H1 (cell line): Measurements from ENCODE around the gene F7. TPM values are rescaled to one million over a fixed set of nuclear protein-coding genes. Genes with fewer than 3 reads are reported as not detected.

ENCODE experiments used
- CTCF ChIA-PET: fragments of 300-600 bp; sonication (Branson Sonifier 250); formaldehyde crosslinking; loops from one replicate; lab custom pipeline; 2021; ENCODE audit not compliant: partially characterized antibody; lab: Charles Lee
- POLR2A ChIA-PET: fragments of 300-600 bp; sonication (Branson Sonifier 250); formaldehyde crosslinking; loops from one replicate; lab custom pipeline; 2021; ENCODE audit warnings: inconsistent platforms; ENCODE audit not compliant: partially characterized antibody; lab: Charles Lee
- DNase-seq, 2 experiments: peaks; one replicate each; pipeline versions ENCODE4 v3.0.0 to v3.0.0-alpha.2; 2010 to 2022; ENCODE audit warnings: low spot score in 2 of 2, low read depth in 1 of 2, mixed read lengths in 1 of 2
- FAIRE-seq: peaks from 2 replicates; lab custom pipeline; 2011; peaks lifted over from hg19 to GRCh38; lab: Jason Lieb, UNC
- H2AFZ ChIP-seq: 2 replicates; pipeline ENCODE4 v1.8.1; 2012; ENCODE audit warnings: low read length, inconsistent platforms
- H2AK5ac ChIP-seq: 2 replicates; pipeline ENCODE4 v1.6.1; 2013; ENCODE audit warnings: low read depth, low read length
- H2BK120ac ChIP-seq: replicated peaks from 2 replicates; pipeline ENCODE3; 2013; ENCODE audit warnings: low read depth, low read length, inconsistent platforms
- H2BK12ac ChIP-seq: 2 replicates; pipeline ENCODE4 v1.6.1; 2013; ENCODE audit warnings: low read depth, low read length
- H2BK15ac ChIP-seq: 2 replicates; pipeline ENCODE4 v1.6.1; 2013; ENCODE audit warnings: low read length
- H2BK20ac ChIP-seq: 2 replicates; pipeline ENCODE4 v1.6.1; 2013; ENCODE audit warnings: low read length
- H2BK5ac ChIP-seq: 2 replicates; pipeline ENCODE4 v1.6.1; 2013; ENCODE audit warnings: low read depth, low read length
- H3K14ac ChIP-seq: 2 replicates; pipeline ENCODE4 v1.6.1; 2013; ENCODE audit warnings: inconsistent platforms; ENCODE audit not compliant: insufficient read length
- H3K18ac ChIP-seq: 2 replicates; pipeline ENCODE4 v1.6.1; 2013; ENCODE audit warnings: low read length; ENCODE audit errors: extremely low read depth
- H3K23ac ChIP-seq: 2 replicates; pipeline ENCODE4 v1.6.1; 2013; ENCODE audit warnings: inconsistent platforms; ENCODE audit not compliant: insufficient read length
- H3K23me2 ChIP-seq: 2 replicates; pipeline ENCODE4 v1.6.1; 2013; ENCODE audit warnings: low read depth, low read length
- H3K27ac ChIP-seq: 2 replicates; pipeline ENCODE4 v1.6.1; 2011; ENCODE audit warnings: low read depth, low read length, inconsistent platforms
- H3K27me3 ChIP-seq, 4 experiments: replicated peaks in 1 of 4; 1 replicate in 1 of 4; 2 replicates in 3 of 4; pipeline versions ENCODE4 v1.6.1 to v1.8.1; 2011 to 2013; ENCODE audit warnings: low read length in 3 of 4, mild to moderate bottlenecking in 3 of 4, inconsistent platforms in 2 of 4, mixed read lengths in 2 of 4, moderate library complexity in 1 of 4; ENCODE audit not compliant: control insufficient read depth in 3 of 4, insufficient read depth in 3 of 4; ENCODE audit errors: extremely low read depth in 1 of 4
- H3K36me3 ChIP-seq, 4 experiments: 2 replicates each; pipeline versions ENCODE4 v1.6.1 to v1.8.1; 2011 to 2013; ENCODE audit warnings: mild to moderate bottlenecking in 4 of 4, low read length in 3 of 4, moderate library complexity in 2 of 4, control low read depth in 1 of 4, inconsistent platforms in 1 of 4; ENCODE audit not compliant: insufficient read depth in 4 of 4, control insufficient read depth in 2 of 4
- H3K4ac ChIP-seq: replicated peaks from 2 replicates; pipeline ENCODE3; 2013; ENCODE audit warnings: low read length, low read depth, mixed read lengths, inconsistent platforms; ENCODE audit not compliant: insufficient read length
- H3K4me1 ChIP-seq, 4 experiments: replicated peaks in 1 of 4; 1 replicate in 1 of 4; 2 replicates in 3 of 4; pipeline versions ENCODE4 v1.6.1 to v1.8.1; 2011 to 2013; ENCODE audit warnings: low read length in 3 of 4, inconsistent platforms in 2 of 4, mixed read lengths in 1 of 4; ENCODE audit not compliant: insufficient read depth in 4 of 4, control insufficient read depth in 3 of 4
- H3K4me2 ChIP-seq, 2 experiments: 2 replicates each; pipeline versions ENCODE4 v1.6.1 to v1.8.1; 2011 to 2013; ENCODE audit warnings: low read depth in 2 of 2, low read length in 2 of 2, control low read depth in 1 of 2, inconsistent platforms in 1 of 2, mild to moderate bottlenecking in 1 of 2; ENCODE audit not compliant: insufficient read depth in 1 of 2
- H3K4me3 ChIP-seq, 4 experiments: fragments of 200-600, 300-600 bp in 1 of 4; sonication (generic), shearing (Covaris generic), sonication (Bioruptor Twin) in 1 of 4; 2 replicates each; pipeline versions ENCODE4 v1.5.1 to v1.8.1; 2011 to 2016; ENCODE audit warnings: low read length in 4 of 4, low read depth in 3 of 4, control low read depth in 2 of 4, inconsistent platforms in 2 of 4, mild to moderate bottlenecking in 2 of 4, mixed read lengths in 1 of 4, moderate library complexity in 1 of 4; ENCODE audit not compliant: insufficient read depth in 2 of 4; ENCODE audit errors: extremely low read depth in 1 of 4
- H3K56ac ChIP-seq: replicated peaks from 2 replicates; pipeline ENCODE3; 2013; ENCODE audit warnings: low read depth, mild to moderate bottlenecking, mixed read lengths, low read length, inconsistent platforms; ENCODE audit not compliant: insufficient read length
- H3K79me1 ChIP-seq: 2 replicates; pipeline ENCODE4 v1.6.1; 2013; ENCODE audit warnings: low read depth, low read length, control low read depth
- H3K79me2 ChIP-seq, 2 experiments: 2 replicates each; pipeline versions ENCODE4 v1.6.1 to v1.8.1; 2012 to 2013; ENCODE audit warnings: low read length in 2 of 2, mild to moderate bottlenecking in 2 of 2, inconsistent platforms in 1 of 2; ENCODE audit not compliant: insufficient read depth in 2 of 2, control insufficient read depth in 1 of 2
- H3K9ac ChIP-seq, 4 experiments: replicated peaks in 1 of 4; 1 replicate in 1 of 4; 2 replicates in 3 of 4; pipeline versions ENCODE4 v1.6.1 to v1.8.1; 2011 to 2013; ENCODE audit warnings: low read depth in 3 of 4, low read length in 3 of 4, control low read depth in 2 of 4, mild to moderate bottlenecking in 2 of 4, moderate library complexity in 2 of 4, inconsistent platforms in 1 of 4; ENCODE audit errors: extremely low read depth in 1 of 4
- H3K9me3 ChIP-seq, 2 experiments: 2 replicates each; pipeline versions ENCODE4 v1.6.1 to v1.8.1; 2012 to 2013; ENCODE audit warnings: mild to moderate bottlenecking in 2 of 2, moderate library complexity in 2 of 2, control low read depth in 1 of 2, inconsistent platforms in 1 of 2, low read depth in 1 of 2, low read length in 1 of 2, mixed read lengths in 1 of 2; ENCODE audit not compliant: insufficient read depth in 2 of 2
- H4K20me1 ChIP-seq, 2 experiments: replicated peaks in 1 of 2; 2 replicates each; pipeline versions ENCODE3 to v1.8.1; 2011 to 2013; ENCODE audit warnings: inconsistent platforms in 2 of 2, low read length in 2 of 2, mild to moderate bottlenecking in 1 of 2; ENCODE audit not compliant: insufficient read depth in 2 of 2, control insufficient read depth in 1 of 2
- H4K5ac ChIP-seq: 2 replicates; pipeline ENCODE4 v1.6.1; 2013; ENCODE audit warnings: low read length, low read depth, mixed read lengths, inconsistent platforms; ENCODE audit not compliant: insufficient read length
- H4K8ac ChIP-seq: 2 replicates; pipeline ENCODE4 v1.8.0; 2013; ENCODE audit warnings: mild to moderate bottlenecking, moderate library complexity, low read length, inconsistent platforms; ENCODE audit not compliant: insufficient read depth; ENCODE audit errors: extremely low read depth
- H4K91ac ChIP-seq: replicated peaks from 2 replicates; pipeline ENCODE3; 2013; ENCODE audit warnings: low read length, mixed read lengths, inconsistent platforms; ENCODE audit not compliant: insufficient read length
- JUND ChIP-seq: IDR thresholded peaks from 2 replicates; pipeline ENCODE4 v1.6.1; 2011; ENCODE audit warnings: mild to moderate bottlenecking, improper control_type of control experiment, low read length
- WGBS, 2 experiments: shearing (Covaris generic) in 1 of 2; methylation state at CpG; one replicate each; pipeline versions ENCODE4 v1.1.6 to v1.1.7; 2013 to 2015; ENCODE audit warnings: low lambda C conversion rate in 2 of 2, mixed read lengths in 2 of 2, inconsistent platforms in 1 of 2, low coverage in 1 of 2, missing lambda C conversion rate in 1 of 2; ENCODE audit not compliant: insufficient replicate concordance in 2 of 2, insufficient coverage in 1 of 2, insufficient read length in 1 of 2; ENCODE audit errors: extremely low coverage in 1 of 2, missing lambda C conversion rate in 1 of 2; 5-methylcytosine and 5-hydroxymethylcytosine counted together
- polyA plus RNA-seq, 7 experiments: library from polyadenylated mRNA; depleted of rRNA in 3 of 7; stranded (reverse) in 5 of 7; unstranded in 2 of 7; fragments of >200 nt in 5 of 7; fragments of 200-250 nt in 2 of 7; gene quantifications; 1 replicate in 5 of 7; 2 replicates in 1 of 7; 4 replicates in 1 of 7; pipeline versions ENCODE4 v1.2.1 to v1.2.3, GENCODE V29; 2011 to 2013; ENCODE audit warnings: missing spikeins in 2 of 7, mixed read lengths in 2 of 7
- total RNA-seq: library from RNA; stranded (reverse); fragmentation: NEBNext Ultra II Directional; extraction: Animal tissue kit (Norgen Biotek cat#: 25700); gene quantifications from 2 replicates; pipeline ENCODE4 v1.2.1, GENCODE V29; 2021

F7 gene
- total and polyA plus RNA-seq, 2 of the 8 experiments (the other 6 are each of a cell fraction or from before 2014, with no cell fraction given), result 0.43 to 0.98 TPM

DNA sequence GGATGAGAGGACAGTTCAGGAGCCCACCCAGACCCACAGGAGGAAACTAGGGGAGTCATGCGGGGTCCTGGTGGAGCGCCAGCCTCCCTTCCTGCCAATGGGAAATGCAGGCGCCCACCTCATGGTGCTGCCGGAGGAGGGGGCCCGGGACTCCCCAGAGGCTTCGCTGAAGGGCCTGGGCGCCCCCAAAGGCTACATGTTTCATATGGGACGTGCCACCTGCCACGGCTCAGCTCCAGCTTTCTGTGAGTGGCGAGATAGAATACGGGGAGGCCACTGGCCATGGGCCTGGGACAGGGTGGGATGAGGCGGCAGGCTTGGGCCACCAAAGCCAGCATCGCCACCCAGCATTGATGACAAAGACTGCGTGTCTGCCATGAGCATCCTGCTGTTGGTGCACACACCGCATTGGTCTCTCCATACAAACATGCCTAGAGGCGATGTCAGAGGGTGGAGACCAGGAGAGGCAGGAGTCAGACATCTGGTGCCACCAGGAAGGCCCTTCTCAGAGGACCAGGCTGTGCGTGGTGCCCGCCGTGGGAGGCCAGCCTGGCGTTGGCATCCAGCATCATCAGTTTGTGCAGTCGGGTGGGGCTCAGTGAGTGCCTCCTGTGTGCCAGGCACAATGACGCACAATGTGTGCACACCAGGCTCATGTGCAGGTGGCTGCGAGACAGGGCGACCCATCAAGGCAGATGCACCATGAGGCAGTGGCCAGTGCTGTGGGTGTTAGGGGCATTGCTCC lies 15.8 kb downstream of the F7 start:
- H3K23ac ChIP-seq, result no peak overlapping the region
- no peak overlapping the region for H3K14ac ChIP-seq
- H3K4me3 ChIP-seq, result no peak overlapping the region
- peak overlapping the region; percentile 81; the same call in 1 of the 2 replicates for H2BK15ac ChIP-seq
- H3K79me1 ChIP-seq, result no peaks in the 10 kb centered on the region
- DNase-seq (no peak), FAIRE-seq (no peak)
- H4K20me1 ChIP-seq, result peaks cover 0 to 4% of the 10 kb centered on the region in 2 experiments
- 0 out of 2 replicates have a peak overlapping the region, but pooled peaks have one; percentile 2 for H4K8ac ChIP-seq
- ChIA-PET POLR2A (no interaction called here), CTCF (interaction anchor here (0.7 to 1.6 kb wide), 2 partner anchors 11 to 214 kb away, joined by 3 to 4 read pairs; no protein-coding TSS in a partner anchor)
- peaks cover 0 to 10% (median 8%) of the 10 kb centered on the region in 4 experiments; a peak in 5 of 7 replicates for H3K4me1 ChIP-seq
- no peak overlapping the region for H2BK120ac ChIP-seq
- H2BK5ac ChIP-seq, result no peak overlapping the region
- H3K79me2 ChIP-seq, result no peaks in the 10 kb centered on the region
- no peak overlapping the region for H2AK5ac ChIP-seq
- no peaks in the 10 kb centered on the region; a peak in 1 of 8 replicates for H3K36me3 ChIP-seq
- H4K91ac ChIP-seq, result no peak overlapping the region
- H2BK12ac ChIP-seq, result peak overlapping the region; percentile 27; the same call in 1 of the 2 replicates
- H3K9ac ChIP-seq, result no peak overlapping the region
- H3K27ac ChIP-seq, result no peak overlapping the region
- H2BK20ac ChIP-seq, result 0 out of 2 replicates have a peak overlapping the region, but pooled peaks have one; percentile 61
- no peak overlapping the region for H3K56ac ChIP-seq
- H3K4me2 ChIP-seq, result no peak overlapping the region
- no peak overlapping the region for H3K18ac ChIP-seq
- no peak overlapping the region for H4K5ac ChIP-seq
- WGBS, 2 experiments, result 93% methylated on average over 24 of the region's 24 CpGs; no CpG with 5 or more reads in 1 of the 2 experiments
- H3K4ac ChIP-seq, result no peak overlapping the region
- H3K23me2 ChIP-seq, result no peaks in the 10 kb centered on the region
- H3K9me3 ChIP-seq, result no peaks in the 10 kb centered on the region
- no peaks in the 10 kb centered on the region; a peak in 2 of 7 replicates for H3K27me3 ChIP-seq
- TF ChIP-seq JUND, result no peak
- TF ChIP-seq, all 59 proteins: peak for 0
- H2AFZ ChIP-seq, result no peak overlapping the region
